HPDE6-E6E7 (cell line): Measurements from ENCODE around the gene MAGI1.
"Not testable (repeated sequence)": the region's sequence is repeated elsewhere in the genome, so short reads cannot be mapped to it uniquely, and the experiment has no call there.

Experiments
- DNase-seq: peaks from one replicate; pipeline ENCODE4 v3.0.0; 2011; ENCODE audit warnings: missing footprints; ENCODE audit errors: extremely low spot score

MAGI1 gene

DNA sequence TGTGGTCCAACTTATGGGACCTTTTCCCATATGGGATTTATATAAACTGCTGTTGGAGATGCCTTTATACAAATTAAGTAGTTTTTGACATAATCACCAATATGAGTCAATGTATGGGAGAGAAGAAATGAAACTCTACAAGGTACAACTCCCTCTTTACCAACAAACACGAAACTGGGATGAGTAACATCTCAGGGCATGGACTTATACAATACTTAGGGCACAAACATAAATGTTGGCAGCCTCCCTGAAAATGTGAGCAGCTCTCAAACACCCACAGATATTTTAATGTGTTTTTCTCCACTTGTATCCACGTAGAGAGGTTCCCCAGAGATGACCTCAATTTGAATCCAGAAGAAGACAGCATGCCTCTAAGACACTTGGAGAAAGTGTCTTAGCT lies 161.6 kb downstream of the MAGI1 start:
- no peak for DNase-seq

DNA sequence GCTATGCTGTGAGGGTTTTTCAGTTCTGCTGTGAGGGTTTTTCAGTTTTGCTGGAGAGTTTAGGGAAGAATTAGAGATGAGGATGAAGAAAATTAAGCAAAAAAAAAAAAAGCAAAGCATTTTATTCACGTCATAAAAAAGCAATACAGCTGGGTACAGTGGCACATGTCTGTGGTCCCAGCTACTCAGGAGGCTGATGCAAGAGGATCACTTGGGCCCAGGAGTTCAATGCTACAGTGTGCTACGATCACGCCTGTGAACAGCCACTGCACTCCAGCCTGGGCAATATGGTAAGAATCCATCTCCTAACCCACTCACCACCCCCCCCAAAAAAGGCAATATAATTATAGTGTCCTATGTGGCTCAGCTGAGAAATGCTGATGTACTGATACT lies 162.7 kb downstream of the MAGI1 start:
- DNase-seq, result no peak

DNA sequence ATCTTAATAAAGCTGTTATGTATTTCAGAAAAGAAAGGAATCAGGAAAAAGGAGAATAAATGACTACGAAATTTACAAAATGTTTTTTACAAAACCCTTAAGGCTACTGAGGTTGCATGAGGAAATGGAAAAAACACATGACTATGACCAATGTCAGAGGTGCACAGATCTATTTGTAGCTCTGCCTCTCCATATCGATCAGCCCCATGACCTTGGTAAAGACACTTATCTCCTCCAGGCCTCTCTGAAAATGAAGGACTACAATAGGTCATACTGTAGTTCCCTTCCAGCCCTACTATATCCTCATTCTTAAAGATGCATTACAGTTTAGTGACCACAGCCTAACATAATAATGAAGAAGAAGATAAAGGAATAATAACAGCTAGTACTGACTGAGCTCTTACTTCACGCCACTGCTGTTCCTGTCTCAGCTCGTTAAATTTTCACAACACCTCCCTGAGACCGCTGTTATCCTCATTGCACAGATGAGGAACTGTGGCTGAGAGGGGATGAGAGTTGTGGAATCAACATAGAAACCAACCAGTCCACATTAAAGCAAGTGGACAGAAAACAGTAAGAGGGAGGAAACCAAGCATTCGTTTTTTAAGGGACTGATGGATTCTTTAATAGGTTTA lies 163.2 kb downstream of the MAGI1 start:
- no peak for DNase-seq

DNA sequence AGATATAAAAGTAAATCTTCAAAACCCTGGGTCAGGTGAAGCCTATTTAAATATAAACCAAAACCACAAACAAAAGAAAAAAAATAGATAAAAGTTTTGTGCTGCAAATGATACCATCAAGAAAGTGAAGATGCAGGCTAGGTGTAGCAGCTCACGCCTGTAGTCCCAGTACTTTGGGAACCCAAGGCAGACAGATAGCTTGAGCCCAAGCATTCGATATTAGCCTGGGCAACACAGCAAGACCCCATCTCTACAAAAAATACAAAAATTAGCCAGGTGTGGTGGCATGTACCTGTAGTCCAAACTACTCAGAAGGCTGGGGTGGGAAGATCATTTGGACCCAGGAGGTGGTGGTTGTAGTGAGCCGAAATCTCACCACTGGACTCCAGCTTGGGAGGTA lies 164.8 kb downstream of the MAGI1 start:
- DNase-seq, result no peak

DNA sequence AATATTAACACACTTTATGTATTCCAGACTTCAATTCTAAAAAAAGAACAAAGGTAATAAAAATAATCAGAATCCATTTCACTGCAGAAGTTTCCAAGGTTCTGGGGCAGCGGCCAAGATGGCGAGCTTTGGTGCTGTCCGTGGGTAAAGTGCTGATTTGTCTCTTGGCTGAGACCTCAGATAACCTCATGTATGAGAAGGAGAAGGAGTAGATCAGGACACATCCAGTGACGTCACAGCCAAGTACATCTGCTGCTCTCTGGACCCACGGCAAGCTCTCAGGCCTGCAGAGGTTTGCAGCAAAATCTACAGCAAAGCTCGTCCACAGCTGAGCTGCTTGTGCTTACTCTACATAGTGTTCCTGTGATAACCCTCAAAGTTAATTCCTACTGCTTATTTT lies 165.7 kb downstream of the MAGI1 start:
- no peak for DNase-seq

DNA sequence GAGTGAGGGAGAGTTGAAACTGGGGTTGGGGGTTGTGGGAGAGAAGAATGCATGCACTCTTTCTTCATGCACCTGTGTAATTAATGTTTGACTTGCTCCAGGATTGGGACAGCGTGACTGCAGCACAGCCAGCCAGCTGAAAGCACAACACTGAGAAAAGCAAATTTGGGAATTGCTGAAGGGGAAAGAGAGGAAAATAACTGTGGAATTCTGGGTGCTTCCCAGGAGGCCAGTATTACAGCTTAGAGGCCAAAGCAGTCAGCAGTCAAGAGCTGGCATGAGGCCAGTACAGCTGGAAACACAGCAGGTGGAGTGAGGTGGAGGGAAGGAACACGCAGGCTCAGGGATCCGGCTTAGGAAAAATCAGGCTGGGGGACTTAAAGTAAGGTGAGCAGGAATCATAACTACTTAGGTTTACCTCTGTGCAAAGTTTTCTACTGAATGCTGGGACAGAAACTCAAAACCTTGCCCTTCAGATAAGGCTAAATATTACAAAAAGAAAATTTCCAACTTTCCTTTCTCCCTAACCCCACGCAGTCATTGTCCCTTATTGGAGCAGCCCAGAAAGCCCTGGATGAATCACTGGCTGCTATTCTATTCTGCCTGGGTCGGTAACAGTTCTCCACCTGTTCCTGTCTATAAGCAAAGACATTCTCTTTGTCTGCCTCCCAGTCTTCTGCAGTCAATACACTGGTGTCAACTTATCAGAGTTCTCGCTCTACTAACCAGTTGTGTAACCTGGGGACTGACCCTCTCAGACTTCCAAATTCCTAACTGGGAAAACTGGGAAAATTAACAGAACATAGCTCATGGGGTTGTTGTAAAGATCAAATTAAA lies 167.2 kb downstream of the MAGI1 start:
- DNase-seq, result no peak

DNA sequence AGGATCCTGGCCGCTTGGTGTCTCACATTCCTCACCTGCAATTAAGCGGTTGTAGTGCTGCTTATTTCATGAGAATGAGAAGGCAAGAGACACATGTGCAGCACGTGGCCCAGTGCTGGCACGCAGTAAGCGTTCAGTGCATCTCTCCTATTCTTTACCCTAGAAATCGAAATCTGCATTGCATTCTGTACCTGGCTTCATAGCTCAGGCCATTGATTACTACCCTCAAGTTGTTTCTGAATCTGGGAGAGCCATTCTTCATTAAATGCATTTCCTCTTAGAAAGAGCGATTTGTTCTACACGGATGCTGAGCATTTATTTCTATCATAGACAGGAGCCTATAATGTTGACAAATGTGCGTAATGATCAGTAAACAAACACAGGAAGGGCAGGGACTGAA lies 168.9 kb downstream of the MAGI1 start:
- DNase-seq, result no peak

DNA sequence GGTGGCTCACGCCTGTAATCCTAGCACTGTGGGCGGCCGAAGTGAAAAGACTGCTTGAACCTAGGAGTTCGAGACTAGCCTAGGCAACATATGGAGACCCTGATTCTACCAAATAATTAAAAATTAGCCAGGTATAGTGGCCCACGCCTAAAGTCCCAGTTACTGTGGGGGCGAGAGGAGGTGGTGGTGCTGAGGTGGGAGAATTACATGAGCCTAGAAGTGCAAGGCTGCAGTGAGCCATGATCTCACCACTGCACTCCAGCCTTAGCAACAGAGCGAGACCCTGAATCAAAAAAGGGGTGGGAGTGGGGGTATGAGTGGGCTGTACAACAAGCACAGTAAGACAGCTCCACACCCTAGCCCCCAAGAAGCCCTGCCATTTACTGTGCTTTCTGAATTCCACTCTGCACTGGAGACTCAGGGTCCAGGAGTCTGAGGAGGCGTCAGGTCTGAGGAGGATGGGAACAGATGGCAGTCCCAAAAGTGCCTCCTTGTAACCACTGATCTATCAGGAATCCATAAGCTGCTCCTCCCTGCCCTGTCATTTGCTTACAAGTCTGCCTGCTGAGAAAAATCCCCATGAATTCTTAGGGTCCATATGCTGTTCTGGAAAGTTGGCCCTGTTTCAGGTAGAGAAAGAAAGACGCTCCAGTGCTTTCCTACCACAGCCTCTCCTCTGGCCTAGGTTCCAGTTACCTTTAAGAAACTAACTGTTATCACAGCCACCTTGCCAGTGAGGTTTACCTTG lies 171.1 kb downstream of the MAGI1 start:
- DNase-seq, result no peak

DNA sequence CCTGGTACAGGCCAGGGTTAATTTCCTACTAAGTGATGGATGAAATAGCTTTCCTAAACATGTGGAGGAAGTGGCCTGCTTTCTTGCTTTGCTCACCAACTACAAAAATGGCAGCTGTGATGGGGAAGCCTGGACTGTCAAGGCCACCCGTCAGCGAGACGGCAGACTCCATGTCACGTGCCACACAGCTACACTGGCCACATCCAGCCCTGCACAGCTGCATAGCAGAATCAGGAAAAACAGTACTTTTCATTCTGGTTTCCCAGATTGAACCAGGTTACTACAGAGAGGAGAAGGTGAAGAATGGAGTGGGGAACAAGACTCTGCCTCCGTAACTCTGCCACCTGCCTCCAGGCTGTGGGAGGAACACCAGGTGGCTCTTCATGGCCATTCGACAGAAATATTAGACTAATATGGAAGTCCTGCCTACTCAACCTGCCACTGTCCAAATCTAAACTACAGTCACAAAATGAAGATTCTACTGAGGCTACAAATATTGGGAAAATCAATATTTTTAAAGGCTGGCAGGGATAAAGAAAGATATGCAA lies 174.3 kb downstream of the MAGI1 start:
- no peak for DNase-seq

DNA sequence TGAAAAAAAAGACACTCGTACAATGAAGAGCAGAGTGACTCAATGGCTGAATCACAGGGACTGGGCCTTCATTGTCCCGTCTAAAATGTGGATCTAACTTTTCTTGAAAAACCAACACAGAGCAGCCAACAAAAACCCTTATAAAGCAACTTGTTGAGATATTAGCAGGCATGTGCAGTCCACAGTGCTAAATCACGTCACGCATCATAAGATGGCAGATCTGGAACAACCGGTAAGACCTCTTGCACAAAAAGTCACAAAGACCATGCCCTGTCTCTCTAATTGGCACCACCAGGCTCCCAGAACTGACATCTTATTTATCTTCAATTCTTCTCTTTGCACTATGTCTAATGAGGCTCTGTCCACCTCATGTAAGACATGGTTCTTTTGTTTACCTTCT lies 177.0 kb downstream of the MAGI1 start:
- no peak for DNase-seq

DNA sequence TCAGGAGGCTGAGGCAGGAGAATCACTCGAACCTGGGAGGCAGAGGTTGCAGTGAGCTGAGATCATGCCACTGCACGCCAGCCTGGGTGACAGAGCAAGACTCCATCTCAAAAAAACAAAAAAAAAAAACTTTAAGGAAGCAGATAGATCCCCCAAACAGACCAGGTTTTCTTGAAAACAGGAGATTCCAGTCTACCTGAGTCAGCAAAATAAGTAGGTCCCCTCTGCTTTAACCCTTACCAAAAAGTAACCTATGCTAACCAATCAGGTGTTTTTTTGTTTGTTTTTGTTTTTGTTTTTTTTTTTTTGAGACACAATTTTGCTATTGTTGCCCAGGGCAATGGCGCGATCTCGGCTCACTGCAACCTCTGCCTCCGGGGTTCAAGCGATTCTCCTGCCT lies 179.1 kb downstream of the MAGI1 start:
- not testable (repeated sequence) for DNase-seq

DNA sequence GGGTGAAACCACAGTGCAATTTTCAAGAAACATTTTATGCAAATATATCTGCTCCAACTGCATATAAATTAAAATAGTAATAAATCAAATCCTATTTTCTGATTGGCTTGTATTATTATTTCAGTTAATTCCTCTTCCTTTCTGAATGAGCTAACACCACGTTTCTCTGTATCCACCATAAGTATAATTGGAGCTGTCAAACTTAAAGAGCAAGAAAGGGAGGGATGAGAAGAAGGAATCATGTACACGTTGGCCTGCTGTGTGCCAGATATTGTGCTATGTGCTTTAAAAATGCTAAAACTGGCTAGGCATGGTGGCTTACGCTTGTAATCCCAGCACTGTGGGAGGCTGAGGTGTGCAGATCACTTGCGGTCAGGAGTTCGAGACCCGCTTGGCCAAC lies 180.0 kb downstream of the MAGI1 start:
- DNase-seq, result no peak

DNA sequence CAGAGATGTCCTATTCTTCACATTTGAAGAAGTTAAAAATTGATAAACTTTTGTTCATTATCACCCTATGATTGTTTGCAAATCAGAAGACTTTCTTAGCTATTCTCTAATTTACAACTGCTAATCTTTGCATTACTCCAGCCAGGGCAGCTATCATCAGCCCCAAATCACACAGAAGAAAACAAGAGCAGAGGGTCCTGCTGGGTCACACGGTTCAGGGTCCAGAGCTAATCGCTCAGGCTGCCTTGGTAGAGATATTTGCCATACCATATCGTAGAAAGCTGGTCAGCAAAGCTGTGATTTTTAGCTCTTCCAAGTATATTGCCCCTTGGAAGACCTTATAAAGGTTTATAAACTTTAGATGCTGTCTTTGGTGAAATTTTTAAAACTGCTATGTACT lies 181.4 kb downstream of the MAGI1 start:
- DNase-seq, result no peak

DNA sequence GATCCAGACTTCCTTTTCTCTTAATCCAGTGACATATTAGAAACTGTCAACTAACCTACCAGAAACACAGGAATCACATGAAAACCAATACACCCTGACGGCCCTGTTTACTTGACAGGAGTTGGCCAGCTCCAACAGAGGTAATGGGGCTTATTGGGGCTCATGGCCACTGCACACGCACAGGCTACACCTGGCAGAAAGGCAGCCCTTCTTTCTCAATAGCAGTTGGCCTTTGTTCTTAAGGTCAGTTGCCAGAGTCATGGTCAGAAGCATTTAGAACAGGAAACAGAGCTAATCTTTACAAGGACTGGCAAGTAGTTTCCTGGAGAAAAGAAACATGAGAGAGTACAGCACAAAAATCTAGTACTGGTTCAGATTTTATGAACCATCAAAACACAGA lies 181.8 kb downstream of the MAGI1 start:
- no peak for DNase-seq

DNA sequence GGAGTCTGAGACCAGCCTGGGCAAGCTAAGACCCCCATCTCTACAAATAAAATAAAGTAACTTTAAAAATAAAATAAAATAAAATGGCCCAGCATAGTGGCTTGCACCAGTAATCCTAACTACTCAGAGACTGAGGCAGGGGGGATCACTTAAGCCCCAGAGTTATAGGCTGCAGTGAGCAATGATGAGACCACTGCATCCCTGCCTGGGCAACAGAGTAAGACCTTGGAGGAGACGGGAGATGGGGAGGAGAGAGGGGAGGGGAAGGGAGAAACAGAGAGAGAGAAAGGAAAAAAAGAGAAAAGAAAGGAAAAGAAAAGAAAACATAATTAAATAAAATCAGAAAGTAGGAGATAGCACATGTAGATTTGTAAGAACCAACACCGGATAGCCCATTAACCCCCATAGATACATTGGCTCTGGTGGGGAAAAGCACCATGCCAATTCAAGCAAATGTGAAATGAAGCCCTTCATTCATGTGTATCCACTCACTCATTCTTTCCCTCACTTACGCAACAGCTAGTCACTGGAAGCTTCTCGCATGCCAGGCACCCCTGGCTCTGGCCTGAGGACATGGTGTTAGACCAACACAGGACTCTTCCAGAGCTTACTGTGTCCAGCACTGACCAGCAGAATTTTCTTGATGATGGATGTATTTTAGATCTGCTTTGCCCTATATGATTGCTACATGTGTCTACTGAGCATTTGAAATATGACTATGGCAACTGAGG lies 183.2 kb downstream of the MAGI1 start:
- DNase-seq, result no peak

DNA sequence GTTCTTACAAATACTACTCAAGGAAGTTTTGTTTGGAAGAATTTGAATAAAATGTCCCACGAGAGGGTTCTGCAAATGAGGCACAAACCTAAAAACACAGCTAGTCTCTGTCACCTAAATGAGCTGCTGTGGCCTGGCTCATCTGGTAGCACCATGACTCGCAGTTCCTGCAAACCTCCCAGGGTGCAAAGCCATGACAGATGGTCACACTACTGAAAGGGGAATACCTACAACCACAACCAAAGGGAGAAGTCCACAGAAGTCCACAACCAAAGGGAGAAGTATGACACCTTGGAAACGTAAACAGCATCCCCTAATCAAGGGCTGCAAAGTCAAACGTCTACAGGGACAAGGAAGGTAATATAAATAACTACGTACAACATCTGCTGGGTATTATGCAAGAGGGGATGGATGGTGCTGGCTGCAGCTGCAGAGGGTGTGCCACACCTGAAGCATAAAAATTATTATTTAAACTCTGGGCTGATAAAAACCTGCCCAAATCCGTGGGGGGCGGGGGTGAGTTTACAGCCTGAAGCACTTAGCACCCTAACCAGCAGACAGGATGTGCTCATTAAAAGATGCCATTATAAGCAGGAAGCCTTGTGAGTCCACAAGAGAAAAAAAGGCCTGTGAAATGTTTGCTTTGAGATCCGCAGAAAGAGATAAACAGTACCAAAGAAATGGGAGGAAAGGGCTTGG lies 184.0 kb downstream of the MAGI1 start:
- no peak for DNase-seq

DNA sequence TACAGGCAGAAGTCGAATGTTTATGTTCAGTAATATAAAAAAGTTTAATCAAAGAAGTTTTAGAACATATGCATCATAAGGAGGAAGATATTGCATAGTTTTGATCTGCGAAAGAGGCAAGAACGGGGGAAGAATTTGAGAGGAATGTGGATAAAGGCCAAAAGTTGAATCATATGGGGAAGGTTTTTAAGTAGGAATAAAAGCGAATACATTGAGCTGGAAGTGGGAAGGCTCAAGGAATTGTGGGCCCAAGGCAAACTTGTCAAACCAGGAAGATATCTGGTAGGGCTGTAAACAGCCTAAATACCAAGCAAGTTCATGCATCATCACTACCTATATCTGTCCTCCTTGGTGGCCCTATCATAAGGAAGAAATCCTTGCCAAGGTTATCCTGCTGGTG lies 186.9 kb downstream of the MAGI1 start:
- DNase-seq, result no peak

DNA sequence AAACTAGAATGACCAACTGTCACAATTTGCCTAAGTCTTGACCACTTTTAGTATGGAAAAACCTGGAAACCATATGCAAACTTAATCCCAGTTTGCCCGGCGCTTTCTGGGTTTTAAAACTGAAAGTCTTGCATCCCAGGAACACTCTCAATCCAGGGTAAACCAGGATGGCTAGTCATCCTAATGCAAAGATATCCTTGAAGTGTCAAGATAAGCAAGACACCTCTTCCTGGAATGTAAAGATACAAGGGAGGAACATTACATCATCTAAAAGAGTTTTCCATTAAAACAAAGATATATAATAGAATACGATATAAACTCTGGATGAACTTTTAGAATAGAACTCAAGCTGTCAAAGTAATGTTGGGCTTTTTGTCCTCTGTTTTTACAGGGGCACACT lies 188.5 kb downstream of the MAGI1 start:
- no peak for DNase-seq

DNA sequence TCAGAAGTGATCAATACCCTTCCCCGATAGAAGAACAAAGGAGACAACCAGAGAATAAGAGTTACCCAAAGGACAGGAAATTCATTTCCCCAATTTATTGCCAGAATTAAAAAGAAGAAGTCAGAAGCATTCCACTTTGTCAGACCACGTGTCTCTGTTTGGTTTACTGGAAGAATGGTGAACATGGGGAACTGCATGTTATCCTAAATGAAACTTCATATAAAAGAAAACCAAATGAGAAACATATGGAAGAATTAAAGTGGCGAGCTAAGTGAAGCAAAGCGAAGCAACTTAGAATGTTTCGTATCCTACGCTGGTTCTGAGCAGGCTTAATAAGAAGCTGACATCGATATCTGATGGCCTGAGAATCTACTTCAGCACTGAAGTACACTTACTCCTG lies 190.7 kb downstream of the MAGI1 start:
- DNase-seq, result no peak

DNA sequence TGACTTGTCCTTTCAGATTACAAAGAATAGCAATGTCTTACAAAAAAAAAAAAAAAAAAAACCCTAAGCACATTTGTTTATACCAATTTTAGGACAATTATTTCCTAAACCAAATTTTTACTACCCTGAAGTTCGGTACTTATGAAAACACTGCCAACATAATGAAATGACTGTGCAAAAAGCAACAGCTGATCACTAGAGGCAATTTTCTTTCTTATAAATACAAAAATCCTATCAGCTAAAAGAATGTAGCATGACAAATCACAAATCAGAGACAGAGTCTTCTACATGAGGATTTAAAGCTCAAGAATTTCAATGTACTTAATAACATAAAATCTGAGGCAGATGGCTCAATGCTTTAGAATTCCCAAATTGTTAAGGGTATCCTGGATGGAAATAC lies 191.8 kb downstream of the MAGI1 start:
- no peak for DNase-seq

DNA sequence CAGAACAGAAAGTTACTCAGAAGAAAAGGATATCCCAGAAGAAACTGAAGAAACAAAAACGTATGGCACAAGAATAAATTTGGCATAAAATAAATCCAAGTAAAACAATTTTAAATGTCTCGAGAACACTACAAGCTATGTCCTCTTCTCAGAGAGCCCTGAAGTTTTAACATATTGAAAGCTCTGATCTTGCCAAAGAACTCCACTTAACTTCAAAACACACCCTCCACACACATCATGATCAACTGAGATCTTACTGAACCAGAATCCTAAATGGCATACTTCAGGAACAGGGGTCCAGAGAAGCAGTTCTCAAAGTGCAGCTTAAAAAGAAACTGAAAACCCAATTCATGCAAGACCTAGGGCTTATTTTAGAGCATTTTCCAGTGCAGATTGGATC lies 194.3 kb downstream of the MAGI1 start:
- no peak for DNase-seq
